ENCODE results near the gene POP4.

POP4 gene

GRCh38 chr19:29629836-29630534 lies 23.9 kb downstream of the POP4 start:
- no peak for DNase-seq (ENCODE audit: low spot score)

- DNase-seq (ENCODE audit: low spot score) = no peak
Observed at GRCh38 chr19:29630655-29631054, 24.6 kb downstream of the POP4 start.

DNA sequence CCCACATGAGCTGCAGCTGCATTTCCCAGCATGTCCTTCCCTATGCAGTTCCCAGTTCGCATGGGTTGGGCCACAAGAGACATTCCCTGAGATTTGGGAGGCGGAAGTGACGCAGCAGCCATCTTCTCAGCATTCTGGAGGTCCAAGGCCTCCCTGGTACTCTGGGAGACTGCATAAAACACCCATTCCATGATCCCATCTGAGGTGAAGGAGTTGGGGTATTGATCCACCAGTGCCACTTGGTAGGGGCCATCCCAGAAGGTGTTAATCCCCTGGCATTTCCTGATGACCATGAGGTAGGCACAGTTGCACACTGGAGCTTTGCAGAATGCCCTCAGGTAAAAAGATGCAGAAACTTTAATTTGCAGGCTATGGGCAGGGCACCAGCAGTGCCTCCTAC lies 25.4 kb downstream of the POP4 start:
- no peak for DNase-seq (ENCODE audit: low spot score)

DNA sequence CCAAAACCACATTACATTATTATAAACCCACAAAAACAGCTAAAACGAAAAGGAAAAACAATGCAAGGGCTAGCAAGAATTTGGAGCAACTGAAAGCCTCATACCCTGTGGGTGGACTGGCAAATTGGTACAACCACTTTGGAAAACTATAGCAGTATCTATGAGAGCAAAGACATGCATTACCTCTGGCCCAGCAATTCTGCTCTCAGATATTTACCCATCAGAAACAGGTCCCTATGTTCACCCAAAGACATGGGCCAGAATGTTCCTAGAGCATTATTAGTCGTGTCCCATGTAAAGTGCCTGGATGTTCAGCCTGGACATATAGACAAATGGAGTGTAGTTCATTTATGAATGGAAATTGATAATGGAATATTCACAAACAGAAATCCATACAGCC lies 27.9 kb downstream of the POP4 start:
- DNase-seq (ENCODE audit: low spot score) = no peak

DNA sequence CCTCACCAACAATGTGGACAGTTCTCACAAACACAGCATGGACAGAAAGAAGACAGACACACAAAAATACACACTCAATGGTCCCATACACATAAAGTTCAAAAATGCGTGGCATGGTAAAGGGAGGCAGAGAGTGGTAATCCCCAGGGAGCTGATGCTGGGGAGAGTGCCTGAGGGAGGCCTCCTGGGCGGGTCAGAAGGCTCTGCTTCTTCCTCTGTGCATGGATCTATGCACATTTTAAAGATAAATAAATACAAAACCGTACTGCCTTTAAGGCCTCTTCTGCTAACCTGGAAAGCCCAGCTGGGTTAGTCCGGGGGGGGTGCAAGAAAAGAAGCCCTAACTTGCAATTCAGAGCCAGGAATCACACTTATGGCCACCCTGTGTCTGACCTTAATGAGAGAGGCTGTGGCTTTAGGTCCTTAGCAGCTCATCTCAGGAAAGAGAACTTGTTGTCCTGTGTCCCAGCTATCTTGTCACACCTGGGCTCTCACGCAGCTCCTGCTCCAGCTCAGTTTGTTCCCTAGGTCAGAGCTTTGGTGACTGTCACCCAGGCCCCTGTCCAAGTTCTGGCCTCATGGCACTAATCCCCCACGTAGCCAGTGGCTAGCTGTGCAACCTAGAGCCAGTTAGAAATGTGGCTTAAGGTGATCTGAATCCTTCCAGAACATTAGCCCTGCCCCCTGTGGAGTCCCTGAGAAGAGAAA lies 28.5 kb downstream of the POP4 start:
- no peak for DNase-seq (ENCODE audit: low spot score)

DNA sequence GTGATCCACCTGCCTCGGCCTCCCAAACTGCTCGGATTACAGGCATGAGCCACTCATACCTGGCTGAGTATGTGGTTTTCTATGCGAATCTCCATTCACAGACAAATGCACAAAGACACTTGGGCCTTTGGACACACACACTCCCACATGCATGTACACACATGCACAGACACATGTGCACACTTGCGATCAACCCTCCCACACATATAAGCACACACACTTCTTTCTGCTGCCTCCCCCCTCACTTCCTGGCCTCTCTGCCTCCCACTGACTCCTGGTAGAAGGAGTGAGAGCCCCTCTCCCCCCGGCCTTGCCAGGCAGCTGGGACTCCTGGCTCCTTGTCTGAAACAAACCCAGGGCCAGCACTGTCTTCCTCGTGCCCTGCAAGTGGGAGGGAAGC lies 29.9 kb downstream of the POP4 start:
- DNase-seq (ENCODE audit: low spot score) = no peak

DNA sequence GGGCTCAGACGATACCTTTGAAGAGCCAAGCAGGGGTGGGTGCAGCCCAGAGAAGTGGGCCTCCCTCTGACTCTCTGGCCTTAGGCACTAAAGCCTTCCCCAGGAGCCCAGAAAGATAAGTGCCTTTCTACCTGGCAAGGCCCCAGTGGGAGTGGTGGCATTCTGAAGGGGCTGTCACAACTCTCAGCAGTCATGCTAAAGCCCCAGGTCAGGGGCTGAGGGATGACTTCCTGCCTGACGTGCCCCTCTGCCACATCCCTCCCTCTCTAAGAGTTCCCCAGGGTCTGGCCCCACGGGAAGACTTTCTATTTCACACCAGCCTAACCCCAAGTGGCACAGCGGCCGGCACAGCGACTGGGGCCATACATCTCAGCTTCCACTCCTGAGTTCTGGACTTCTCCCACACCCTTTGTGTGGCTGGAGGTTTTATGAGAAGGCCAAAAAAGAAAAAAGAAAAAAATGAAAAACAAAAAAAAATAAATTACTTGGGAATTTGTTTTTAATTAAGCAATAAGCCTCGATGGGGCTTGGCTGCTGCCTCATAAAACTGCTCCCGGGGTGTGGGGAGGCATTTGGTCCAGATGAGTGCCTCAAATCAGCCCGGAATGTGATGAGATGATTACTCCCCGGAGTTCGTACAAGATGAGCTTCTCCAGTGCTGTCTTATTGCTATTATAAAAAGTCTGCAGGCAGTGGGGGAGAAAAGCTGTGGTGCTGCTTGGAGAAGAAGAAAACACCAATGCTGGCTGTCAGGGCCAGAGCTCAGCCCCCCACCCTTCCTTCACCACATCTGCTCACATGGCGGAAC lies 30.7 kb downstream of the POP4 start:
- DNase-seq (ENCODE audit: low spot score) = no peak

DNA sequence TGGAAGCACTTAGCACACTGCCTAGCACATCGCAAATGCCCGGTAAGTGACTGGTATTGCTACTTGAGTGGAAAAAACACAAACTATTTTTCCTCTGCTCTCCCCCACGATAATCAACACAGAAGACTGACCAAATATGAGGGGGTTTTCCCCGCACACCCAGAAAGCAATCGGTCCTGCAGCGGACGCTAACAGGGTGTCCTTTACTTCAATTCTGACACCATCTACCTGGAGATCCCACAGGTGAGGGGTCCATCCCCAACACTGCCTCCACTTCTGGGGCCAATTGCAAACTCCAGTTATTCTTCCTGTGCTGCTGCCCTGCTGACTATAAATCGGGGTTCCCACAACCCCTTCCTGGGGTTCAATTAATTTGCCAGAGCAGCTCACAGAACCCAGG lies 33.0 kb downstream of the POP4 start:
- DNase-seq (ENCODE audit: low spot score) = no peak

DNA sequence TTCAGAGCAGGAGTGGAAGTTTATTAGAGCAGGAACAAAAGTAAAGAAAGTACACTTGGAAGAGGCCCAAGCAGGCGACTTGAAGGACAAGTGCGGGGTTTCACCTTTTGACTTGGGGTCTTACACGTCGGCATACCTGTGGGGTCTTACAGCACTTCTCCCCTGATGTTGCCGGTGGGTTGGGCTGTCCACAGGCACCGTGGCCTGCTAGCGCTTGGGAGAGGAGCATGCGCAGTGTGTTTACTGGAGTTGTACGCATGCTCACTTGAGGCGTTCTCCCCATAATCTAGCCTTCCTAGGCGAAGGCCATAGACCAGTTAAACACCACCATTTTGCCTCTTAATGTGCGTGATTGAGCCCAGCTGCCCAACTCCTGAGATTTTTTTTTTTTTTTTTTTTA lies 34.1 kb downstream of the POP4 start:
- DNase-seq (ENCODE audit: low spot score) = no peak

DNA sequence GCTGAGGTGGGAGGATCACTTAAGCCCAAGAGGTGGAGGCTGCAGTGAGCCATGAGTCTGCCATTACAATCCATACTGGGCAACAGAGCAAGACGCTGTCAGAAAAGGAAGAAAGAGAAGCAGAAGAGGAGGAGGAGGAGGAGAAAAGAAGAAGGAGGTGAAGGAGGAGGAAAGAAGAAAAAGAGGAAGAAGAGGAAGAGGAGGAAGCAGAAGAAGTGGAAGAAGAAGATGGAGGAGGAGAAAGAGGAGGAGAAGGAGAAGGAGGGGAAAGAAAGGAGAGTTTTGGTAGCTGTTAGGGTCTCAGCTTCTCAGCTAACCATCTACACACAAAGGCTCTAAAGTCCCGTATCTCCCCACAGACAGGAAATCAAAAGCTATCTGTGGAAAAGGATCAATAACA lies 35.5 kb downstream of the POP4 start:
- DNase-seq (ENCODE audit: low spot score) = no peak

- DNase-seq (ENCODE audit: low spot score) = no peak
Observed at GRCh38 chr19:29643361-29643935, 37.4 kb downstream of the POP4 start.

DNA sequence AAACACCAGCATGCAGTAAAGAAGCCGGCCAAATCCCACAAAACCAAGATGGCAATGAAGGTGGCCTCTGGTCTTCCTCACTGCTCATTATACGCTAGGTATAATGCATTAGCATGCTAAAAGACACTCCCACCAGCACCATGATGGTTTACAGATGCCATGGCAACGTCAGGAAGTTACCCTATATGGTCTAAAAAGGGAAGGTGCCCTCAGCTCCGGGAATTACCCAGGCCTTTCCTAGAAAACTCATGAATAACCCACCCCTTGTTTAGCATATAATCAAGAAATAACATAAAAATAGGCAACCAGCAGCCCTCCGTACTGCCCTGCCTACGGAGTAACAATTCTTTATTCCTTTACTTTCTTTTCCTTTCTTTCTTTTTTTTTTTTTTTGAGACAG lies 38.1 kb downstream of the POP4 start:
- DNase-seq (ENCODE audit: low spot score) = no peak

DNA sequence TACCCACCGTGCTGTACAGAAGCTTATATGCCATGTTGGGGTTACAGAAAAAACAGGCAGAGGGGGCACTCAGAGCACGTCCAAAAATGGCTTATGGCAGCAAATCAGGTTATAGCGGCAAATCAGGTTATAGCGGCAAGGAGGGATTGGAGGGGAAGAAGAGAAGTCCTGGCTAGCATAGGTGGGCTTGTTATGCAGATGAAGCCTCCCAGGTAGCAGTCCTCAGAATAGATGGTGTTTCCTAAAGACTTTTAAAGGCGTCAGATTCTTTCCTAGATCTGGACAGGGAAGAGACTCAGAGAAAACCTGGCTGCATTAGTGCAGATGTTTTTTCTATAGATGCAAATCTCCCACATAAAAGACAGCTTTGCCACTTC lies 39.4 kb downstream of the POP4 start:
- DNase-seq (ENCODE audit: low spot score) = no peak

DNA sequence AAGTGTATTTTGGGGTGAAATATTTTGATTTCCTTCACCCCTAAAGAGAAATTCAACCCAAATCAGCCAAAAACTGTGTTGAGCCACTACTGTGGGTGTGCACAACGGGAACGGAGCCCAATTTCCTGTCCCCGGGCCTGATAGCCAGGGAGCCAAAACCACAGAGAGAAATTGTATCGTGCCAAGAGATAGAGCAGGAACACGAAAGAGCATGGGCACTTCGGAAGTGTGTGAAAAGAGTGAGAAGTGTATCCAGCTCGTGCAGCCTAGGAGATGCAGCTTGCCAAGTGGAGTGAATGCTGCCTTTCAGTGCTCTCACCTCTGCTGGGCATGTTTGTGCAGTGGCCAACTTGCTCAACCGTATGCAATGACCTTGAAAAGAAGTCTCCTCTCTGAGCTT lies 39.8 kb downstream of the POP4 start:
- DNase-seq (ENCODE audit: low spot score) = no peak

DNA sequence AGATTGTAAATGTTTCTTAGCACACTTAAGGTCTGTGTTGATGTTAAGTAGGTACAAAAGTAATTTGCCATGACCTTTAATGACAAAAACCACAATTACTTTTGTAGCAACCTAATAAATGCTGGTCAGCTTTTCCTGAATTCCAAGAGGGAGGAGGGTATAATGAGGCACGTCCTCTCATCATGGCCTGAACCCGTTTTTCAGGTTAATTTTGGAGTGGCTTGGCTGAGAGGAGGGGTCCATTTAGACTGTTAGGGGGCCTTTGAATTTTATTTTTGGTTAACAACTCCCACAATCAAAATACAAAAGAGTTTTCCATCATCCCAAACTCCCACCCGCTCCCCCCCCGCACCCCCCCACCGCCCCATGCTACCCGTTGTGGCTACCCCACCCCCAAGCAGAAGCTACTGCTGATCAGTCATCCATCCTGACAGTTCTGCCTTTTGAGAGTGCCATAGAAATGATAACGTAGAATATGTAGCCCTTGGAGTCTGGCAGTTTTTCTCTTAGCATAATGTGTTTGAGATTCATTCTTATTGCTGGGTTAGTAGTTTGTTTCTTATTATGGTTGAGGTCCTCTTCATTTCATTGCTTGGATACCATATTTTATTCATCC lies 44.8 kb downstream of the POP4 start:
- no peak for DNase-seq (ENCODE audit: low spot score)

DNA sequence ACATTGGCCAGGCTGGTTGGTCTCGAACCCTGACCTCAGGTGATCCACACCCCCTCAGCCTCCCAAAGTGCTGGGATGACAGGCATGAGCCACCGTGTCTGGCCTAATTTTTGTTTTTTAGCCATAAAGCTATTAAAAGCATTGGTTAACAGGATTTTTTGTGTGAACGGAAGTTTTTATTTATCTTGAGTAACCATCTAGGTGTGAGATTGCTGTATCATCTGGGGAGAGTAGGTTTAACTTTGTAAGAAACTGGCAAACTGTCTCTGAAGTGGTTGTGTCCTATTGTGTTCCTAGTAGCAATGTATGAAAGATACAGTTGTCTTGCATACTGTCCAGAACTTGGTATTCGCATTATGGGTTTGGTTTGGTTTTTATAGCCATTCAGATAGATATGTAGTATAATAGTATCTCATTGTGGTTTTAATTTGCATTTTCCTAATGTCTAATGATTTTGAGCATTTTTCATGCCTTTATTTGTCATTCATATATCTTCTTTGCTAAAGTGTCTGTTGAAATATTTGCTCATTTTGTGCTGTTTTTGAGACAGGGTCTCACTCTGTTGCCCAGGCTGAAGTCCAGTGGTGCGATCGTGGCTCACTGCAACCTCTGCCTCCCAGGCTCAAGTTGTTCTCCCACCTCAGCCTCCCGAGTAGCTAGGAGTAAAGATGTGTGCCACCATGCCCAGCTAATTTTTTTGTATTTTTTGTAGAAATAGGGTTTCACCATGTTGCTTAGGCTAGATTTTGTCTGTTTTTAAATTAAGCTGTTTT lies 45.7 kb downstream of the POP4 start:
- DNase-seq (ENCODE audit: low spot score) = no peak

DNA sequence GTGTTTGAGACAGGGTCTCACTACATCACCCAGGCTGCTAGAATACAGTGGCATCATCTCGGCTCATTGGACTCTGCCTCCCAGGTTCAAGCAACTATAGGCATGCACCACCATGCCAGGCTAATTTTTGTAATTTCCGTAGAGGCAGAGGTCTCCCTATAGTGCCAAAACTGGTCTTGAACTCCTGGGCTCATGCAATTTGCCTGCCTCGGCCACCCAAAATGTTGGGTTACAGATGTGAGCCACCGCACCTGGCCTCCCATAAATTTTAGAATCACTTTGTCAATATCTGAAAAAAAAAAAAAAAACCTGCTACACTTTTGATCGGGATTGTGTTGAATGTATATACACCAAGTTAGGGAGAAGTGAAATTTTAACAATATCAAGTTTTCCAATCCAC lies 47.3 kb downstream of the POP4 start:
- DNase-seq (ENCODE audit: low spot score) = no peak

DNA sequence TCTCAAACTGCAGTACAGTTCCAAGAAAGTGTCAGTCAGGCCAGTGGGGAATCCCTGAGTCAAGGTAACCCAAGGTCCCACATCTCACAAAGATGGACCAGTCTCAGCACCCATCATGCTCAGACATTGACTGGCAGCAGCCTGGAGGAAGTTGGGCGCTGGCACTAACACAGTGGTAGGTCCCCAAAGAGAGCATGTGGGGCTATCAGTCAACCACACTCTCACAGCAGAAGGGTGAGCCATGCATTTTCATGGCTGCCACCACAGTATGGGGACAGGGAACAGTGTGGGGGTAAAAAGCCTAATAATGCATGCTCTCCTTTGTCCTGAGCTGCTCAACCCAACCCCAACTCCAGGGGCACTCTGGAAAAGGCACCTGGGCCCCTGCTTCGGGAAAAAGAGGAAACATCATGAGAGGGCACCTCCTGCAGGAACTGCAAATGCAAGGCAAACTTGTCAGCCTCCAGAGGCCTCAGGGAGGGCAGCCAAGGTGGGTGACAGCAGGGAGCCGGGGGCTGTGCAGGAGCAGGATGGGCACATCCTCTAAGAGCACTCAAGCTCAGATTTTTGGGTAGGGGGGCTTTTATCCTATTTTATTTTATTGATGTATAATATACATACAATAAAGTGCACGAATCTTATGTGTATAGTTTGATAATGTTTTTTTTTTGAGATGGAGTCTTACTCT lies 49.7 kb downstream of the POP4 start:
- DNase-seq (ENCODE audit: low spot score) = no peak

GRCh38 chr19:29658221-29658991 lies 52.3 kb downstream of the POP4 start:
- DNase-seq (ENCODE audit: low spot score) = no peak

GRCh38 chr19:29660835-29661234 lies 54.8 kb downstream of the POP4 start:
- no peak for DNase-seq (ENCODE audit: low spot score)
